Brain pericyte (primary cell): Measurements from ENCODE around the gene TMEM235.
"Not testable (repeated sequence)": the region's sequence is repeated elsewhere in the genome, so short reads cannot be mapped to it uniquely, and the experiment has no call there.

Source experiments
- DNase-seq: peaks from one replicate; pipeline ENCODE4 v3.0.0-alpha.2; 2012; ENCODE audit warnings: low read depth, low spot score

TMEM235 gene

DNA sequence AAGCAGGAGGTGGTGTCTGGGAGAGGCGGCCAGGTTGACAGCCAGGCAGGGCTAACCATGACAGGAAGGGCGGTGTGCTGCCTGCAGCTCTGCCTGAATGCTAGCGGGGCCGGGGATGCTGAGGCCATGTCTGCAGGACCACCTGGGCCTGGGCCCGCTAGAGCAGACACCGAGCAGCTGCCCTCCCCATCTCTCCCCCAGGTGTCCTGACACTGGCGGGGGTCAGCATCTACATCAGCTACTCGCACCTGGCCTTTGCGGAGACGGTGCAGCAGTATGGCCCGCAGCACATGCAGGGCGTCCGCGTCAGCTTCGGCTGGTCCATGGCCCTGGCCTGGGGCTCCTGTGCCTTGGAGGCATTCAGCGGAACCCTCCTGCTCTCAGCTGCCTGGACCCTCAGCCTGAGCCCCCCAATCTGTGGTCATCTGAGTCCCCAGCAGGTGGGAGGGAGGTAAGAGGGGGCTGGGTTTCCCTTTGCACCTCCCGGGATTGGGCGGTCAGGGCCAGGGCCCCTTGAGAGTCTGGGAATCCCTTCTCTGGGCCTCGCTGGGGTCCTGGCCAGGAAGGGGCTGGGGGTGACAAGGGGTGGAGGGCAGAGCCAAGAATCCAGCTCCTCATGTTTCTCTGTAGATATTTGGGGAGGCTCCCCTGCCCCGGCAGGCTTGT lies 7.5 kb downstream of the TMEM235 start:
- no peak for DNase-seq

- DNase-seq: no peak
Measured at GRCh38 chr17:78239489-78239931, 8.1 kb downstream of the TMEM235 start.

DNA sequence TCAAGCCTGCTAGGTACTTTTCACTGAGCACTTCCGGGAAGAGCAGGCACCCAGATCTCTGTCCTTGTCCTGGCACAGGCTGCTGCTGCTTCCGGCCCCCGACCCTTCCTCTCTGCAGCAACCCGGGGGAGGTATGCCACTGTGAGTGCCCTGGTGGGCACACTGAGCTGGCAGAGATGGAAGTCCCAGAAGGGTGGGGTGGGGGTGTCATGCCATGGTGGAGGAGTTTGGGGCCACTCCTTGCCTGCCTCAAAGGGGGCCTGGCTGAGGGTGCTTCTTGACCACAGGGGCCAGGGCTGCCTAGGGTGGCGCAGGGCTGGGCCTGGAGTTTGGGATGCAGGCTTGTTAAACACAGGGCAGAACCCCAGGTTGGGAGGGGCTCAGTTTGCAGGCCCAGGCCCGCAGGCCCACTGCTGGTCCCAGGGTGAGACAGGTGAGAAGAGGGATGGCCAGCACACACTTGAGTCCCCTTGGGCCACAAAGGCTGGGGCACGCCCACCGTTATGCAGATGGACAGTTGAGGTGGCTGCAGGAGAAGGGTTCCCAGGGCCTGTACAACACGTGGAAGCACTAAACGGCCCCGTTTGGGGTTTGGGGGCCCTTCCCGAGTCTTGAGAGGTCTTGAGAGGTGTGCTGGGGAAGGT lies 8.7 kb downstream of the TMEM235 start:
- no peak for DNase-seq

DNA sequence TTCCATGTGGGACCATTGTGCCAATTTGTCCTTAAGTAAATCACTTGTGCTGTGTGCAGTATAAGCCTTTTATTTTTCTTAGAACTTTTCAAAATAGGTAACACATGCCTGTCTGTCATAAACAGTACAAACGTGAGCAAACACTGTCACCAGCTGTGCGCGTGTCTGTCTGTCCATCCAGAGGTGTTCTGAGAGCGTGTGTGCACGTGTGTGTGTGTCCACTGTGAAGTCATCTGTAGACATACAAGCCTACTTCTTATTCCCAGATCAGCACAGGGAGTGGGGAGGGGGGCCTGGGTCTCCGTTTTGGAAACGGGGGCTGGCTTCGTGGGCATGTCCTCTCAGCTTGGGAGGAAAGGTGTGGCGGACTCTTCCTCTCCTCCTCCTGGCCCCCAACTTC lies 9.4 kb downstream of the TMEM235 start:
- no peak for DNase-seq

GRCh38 chr17:78241277-78242023 lies 10.0 kb downstream of the TMEM235 start:
- no peak for DNase-seq

DNA sequence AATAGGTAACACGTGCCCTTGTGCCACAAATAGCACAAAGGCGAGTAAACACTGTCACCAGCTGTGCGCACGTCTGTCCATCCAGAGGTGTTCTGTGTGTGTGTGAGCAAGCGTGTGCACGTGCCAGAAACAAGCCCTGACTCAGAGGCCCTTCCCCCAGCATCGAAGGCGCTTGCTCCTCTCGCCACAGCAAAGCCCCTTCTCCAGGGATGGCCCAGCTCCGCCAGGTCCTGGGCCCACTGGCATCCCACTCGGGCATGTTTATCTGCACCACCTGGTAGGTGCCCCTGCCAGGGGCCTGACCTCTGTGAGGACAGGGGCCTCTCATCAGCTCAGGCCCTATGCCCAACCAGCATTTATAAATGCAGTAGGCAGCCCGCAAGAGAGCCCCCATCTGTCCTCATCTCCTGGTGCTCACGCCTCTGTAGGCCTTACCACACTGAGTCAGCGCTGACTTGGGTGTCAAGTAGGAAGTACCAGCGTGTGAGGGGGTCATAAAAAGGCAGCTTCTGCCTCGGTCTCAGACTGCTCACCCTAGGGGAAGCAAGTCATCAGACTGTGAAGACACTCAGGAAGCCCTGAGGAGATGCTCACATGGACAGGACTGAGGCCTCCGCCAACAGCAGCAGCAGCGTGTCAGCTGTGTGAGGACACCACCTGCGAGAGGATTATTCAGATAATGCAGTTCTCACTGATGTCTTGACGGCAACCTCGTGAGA lies 10.8 kb downstream of the TMEM235 start:
- DNase-seq: no peak

- no peak for DNase-seq
Measured at GRCh38 chr17:78247304-78247703, 15.9 kb downstream of the TMEM235 start.

DNA sequence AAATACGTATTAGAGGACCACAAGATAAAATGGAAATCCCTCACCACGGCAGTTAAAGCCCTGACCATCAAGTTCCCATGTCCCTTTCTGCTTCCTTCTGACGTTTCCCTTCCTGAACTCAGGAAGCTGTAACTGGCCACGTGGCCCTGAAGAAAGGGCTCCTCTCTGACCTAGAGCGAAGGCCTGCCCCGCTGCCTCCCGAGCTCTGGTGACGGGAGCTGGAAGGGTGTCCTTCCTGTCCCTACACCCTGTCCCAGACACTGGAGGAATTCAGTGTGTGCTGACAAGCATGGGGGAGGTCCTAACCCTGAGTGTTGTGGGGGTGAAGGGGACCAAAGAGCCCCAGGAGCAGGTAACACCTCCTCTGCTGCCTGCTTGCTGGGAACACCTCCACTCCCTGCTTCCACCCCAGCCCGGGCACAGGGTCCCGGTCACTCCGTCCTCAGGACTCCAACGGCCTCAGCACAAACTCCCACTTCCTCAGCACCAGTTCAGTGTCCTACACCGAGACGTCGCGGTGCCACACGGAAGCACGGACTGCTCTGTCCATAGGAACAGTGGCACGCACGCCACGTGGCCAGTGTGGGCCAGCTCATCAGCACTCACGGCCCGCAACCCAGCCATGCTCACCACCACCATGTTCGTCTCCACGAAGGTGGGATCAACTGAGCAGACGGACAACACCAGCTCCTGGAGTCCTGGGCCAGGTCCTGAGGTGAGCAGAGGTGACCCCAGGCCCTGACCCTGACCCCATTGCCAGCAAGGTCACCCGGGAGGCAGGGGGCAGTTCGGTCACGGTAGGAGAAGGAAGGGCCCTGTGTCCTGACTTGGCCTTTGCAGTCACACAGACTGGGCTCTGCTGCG lies 16.9 kb downstream of the TMEM235 start:
- DNase-seq: no peak

GRCh38 chr17:78249074-78249817 lies 17.8 kb downstream of the TMEM235 start:
- DNase-seq: no peak

DNA sequence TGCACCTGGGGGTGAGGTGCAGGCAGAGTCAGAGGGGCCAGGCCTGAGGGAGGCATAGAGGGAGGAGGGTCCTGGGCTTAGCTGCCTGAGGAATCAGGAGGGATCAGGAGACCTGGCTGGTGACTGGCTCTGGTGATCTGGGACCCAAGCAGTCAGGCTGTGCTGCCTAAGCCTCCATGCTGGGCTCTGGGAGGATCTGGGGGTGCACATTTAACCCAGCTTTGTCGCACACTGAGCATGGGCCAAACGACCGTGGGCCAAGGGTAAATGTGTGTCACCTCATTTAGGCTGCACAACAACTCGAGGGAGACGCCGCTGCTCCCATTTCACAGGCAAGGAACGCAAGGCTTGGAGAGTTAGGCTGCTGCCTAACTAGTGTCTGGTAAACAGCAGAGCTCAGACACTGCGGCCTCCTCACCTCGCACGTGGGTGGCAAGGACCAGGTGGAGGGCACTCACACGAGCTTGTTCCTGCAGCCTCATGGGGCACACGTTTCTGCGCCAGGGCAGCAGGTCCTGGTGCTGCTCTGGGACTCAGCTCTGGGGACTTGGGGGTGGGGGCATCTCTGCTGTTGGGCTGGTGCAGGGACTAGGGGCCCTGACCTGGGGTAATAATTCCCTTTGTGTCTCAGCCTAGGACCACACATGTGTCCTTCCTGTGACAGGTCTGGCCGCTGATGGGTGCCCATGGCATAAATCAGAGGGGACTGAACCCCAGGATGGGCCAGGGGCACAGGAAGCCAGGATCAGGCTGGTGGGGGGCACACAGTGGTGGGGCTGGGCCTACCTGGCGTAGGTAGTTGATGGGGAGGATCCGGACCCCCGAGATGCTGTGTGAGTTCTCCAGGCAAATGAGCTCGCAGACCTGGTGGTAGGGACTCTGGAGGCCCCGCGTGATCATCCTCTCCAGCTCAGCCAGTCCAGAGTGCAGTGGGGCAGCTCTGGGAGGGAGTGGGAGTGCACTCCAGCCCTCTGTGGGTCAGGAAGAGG lies 18.7 kb downstream of the TMEM235 start:
- DNase-seq: no peak

- DNase-seq: peak; percentile 41
Measured at GRCh38 chr17:78250891-78251772, 19.7 kb downstream of the TMEM235 start.

DNA sequence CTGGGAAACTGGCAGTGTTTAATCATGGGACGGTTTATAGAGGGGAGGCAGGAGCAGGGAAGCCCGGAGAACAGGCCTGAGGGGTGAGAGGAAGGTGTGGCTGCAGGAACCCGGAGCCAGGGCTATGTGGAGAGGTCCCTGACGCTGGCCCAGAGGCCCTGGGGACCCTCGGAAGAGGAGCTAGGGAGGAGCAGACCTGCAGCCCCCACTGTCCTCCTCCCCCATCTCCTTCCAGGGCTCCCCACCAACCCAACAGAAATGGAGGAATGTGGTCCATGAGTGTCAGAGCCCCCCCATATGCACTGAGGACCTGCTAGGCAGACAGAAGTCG lies 20.3 kb downstream of the TMEM235 start:
- DNase-seq: no peak

DNA sequence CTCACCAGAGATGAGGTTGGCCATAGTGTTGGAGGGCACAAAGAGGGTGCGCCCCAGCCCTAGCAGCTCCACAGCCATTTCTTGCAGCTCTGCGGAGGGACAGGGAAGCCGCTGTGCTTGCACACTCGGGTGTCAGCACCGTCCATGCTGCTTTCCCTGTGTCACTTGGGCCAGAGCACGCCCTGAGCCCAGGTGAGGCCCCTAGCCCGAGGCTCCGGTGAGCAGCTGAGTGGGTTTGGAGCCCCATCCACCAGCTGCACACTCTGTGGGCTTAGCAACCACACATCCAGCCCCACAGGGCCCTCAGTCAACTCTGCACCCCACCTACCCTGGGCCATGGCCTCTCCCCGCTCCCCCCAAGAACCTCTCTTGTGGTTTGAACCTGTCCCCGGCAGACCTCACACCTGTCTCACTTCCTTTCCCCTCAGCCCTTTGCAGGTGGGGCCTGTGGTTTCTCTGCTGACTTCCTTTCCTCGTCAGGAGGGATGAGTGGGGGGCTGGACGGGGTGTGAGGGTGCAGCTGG lies 20.7 kb downstream of the TMEM235 start:
- no peak for DNase-seq

- no peak for DNase-seq
Measured at GRCh38 chr17:78252701-78253635, 21.5 kb downstream of the TMEM235 start.

- not testable (repeated sequence) for DNase-seq
Measured at GRCh38 chr17:78253636-78253945, 22.2 kb downstream of the TMEM235 start.

GRCh38 chr17:78253946-78254672 lies 22.7 kb downstream of the TMEM235 start:
- DNase-seq: no peak
